Measurements from ENCODE around the gene ARHGAP24.

GRCh38 chr4:86019362-86019761 is 544.4 kb downstream of the ARHGAP24 start:
- TF ChIP-seq POLR2A (IDR thresholded peaks at IDR 0.05) (no peak), CTCF (IDR thresholded peaks at IDR 0.05) (no peak)
